Activated naive CD8-positive, alpha-beta T cell (primary cell): ENCODE results near the gene MCOLN2.

Experiments used
- H3K27ac Mint-ChIP-seq: one replicate; pipeline ENCODE4 v1.8.0; 2021; ENCODE audit warnings: mixed read lengths
- H3K27me3 Mint-ChIP-seq: one replicate; pipeline ENCODE4 v1.8.0; 2021; ENCODE audit warnings: mixed read lengths
- H3K36me3 Mint-ChIP-seq: one replicate; pipeline ENCODE4 v1.8.0; 2021; ENCODE audit warnings: mixed read lengths
- H3K4me1 Mint-ChIP-seq: one replicate; pipeline ENCODE4 v1.8.0; 2021; ENCODE audit warnings: low read depth, mixed read lengths
- H3K4me3 Mint-ChIP-seq: one replicate; pipeline ENCODE4 v1.8.0; 2021; ENCODE audit warnings: mild to moderate bottlenecking, mixed read lengths
- H3K9me3 Mint-ChIP-seq: one replicate; pipeline ENCODE4 v1.8.0; 2021; ENCODE audit warnings: low read depth, mixed read lengths

MCOLN2 gene

DNA sequence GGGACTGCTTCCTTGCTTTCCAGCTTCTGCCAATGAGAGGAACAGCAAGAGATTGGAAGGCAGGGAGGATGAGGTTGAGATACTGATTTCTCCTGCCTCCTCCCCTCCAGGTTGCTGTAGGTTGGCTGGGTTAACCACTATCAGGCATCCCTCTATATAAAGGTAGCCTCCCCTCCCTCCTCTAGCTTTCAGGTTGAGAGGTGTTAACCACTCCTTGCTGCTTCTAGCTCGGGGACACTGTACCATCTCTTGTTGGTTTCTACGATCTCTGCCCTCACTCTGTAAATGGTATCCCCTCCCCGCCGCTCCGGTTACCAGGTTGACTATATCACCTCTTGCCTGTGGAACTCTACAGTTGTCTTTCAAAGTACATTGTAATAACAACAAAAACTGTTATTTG lies 120.6 kb downstream of the MCOLN2 start:
- Mint-ChIP-seq H3K4me3 (no peak overlapping the region), H3K27me3 (no peaks in the 10 kb centered on the region), H3K27ac (no peak overlapping the region)

More for the DNA sequence above, 120.6 kb downstream of the MCOLN2 start:
- Mint-ChIP-seq H3K4me1 (no peaks in the 10 kb centered on the region), H3K9me3 (no peaks in the 10 kb centered on the region), H3K36me3 (peaks cover 2% of the 10 kb centered on the region)
